ENCODE results near the gene MEGF9. TPM values are rescaled to one million over a fixed set of nuclear protein-coding genes. Genes with fewer than 3 reads are reported as not detected.

The MEGF9 gene
- total RNA-seq, 3 donors from 2014 or later, result 6.3 to 16.7 (median 9.3) TPM

GRCh38 chr9:120736881-120737280 is 22.6 kb upstream of the MEGF9 start:
- ATAC-seq, result no peak
- no peak for TF ChIP-seq CTCF (IDR thresholded peaks at IDR 0.05)
- intact Hi-C loops (cut with DNase I, micrococcal nuclease), result no loop called here

GRCh38 chr9:120735415-120736126 is 21.3 kb upstream of the MEGF9 start:
- DNase-seq (no peak), ATAC-seq (peak; percentile 74)
- Histone ChIP-seq H3K9me3 (no peaks in the 10 kb centered on the region), H3K36me3 (ENCODE audit: low read depth) (no peaks in the 10 kb centered on the region), H3K4me1 (ENCODE audit: low read depth) (no peaks in the 10 kb centered on the region), H3K4me3 (no peak overlapping the region)
- TF ChIP-seq CTCF (IDR thresholded peaks at IDR 0.05), result no peak
- intact Hi-C loops (cut with DNase I, micrococcal nuclease), result no loop called here

More at GRCh38 chr9:120736881-120737280, 22.6 kb upstream of the MEGF9 start:
- no peaks in the 10 kb centered on the region for H3K4me1 ChIP-seq (ENCODE audit: low read depth)
- H3K4me3 ChIP-seq, result no peak overlapping the region
- H3K36me3 ChIP-seq (ENCODE audit: low read depth), result no peaks in the 10 kb centered on the region
- H3K9me3 ChIP-seq, result no peaks in the 10 kb centered on the region
- DNase-seq, result no peak

GRCh38 chr9:120734607-120735410 is 20.5 kb upstream of the MEGF9 start:
- ATAC-seq, result no peak
- intact Hi-C loops (cut with DNase I, micrococcal nuclease), result no loop called here
- TF ChIP-seq CTCF (IDR thresholded peaks at IDR 0.05), result no peak
- no peaks in the 10 kb centered on the region for H3K9me3 ChIP-seq
- H3K36me3 ChIP-seq (ENCODE audit: low read depth), result no peaks in the 10 kb centered on the region
- no peaks in the 10 kb centered on the region for H3K4me1 ChIP-seq (ENCODE audit: low read depth)
- no peak overlapping the region for H3K4me3 ChIP-seq
- no peak for DNase-seq

- Histone ChIP-seq H3K36me3 (ENCODE audit: low read depth) (no peaks in the 10 kb centered on the region), H3K4me3 (no peak overlapping the region), H3K9me3 (no peaks in the 10 kb centered on the region), H3K4me1 (ENCODE audit: low read depth) (no peaks in the 10 kb centered on the region)
- ATAC-seq, result no peak
- intact Hi-C loops (cut with DNase I, micrococcal nuclease), result no loop called here
- no peak for DNase-seq
- no peak for TF ChIP-seq CTCF (IDR thresholded peaks at IDR 0.05)
These were observed 18.9 kb upstream of the MEGF9 start for GRCh38 chr9:120733190-120733589.

- ATAC-seq, result peak; percentile 16
- H3K4me3 ChIP-seq, result no peak overlapping the region
- no peaks in the 10 kb centered on the region for H3K4me1 ChIP-seq (ENCODE audit: low read depth)
- no peak for DNase-seq
- no peak for TF ChIP-seq CTCF (IDR thresholded peaks at IDR 0.05)
- H3K36me3 ChIP-seq (ENCODE audit: low read depth), result no peaks in the 10 kb centered on the region
- intact Hi-C loops (cut with DNase I, micrococcal nuclease), result no loop called here
- H3K9me3 ChIP-seq, result no peaks in the 10 kb centered on the region
These were observed 16.6 kb upstream of the MEGF9 start for GRCh38 chr9:120730654-120731514.
